Osteocyte (in vitro differentiated cells): ENCODE results near the gene NCR2. TPM values are rescaled to one million over a fixed set of nuclear protein-coding genes. Genes with fewer than 3 reads are reported as not detected.

Source experiments
- DNase-seq: peaks from one replicate; pipeline ENCODE4 v3.0.0; 2021; ENCODE audit warnings: mixed read lengths; ENCODE audit not compliant: unreplicated experiment; ENCODE audit errors: extremely low spot score
- H3K27ac Mint-ChIP-seq: one replicate; pipeline ENCODE4 v1.8.0; 2021; ENCODE audit warnings: mild to moderate bottlenecking, mixed read lengths; ENCODE audit not compliant: unreplicated experiment
- H3K27me3 Mint-ChIP-seq: one replicate; pipeline ENCODE4 v1.8.0; 2021; ENCODE audit warnings: mixed read lengths; ENCODE audit not compliant: unreplicated experiment
- H3K36me3 Mint-ChIP-seq: one replicate; pipeline ENCODE4 v1.8.0; 2021; ENCODE audit warnings: mixed read lengths; ENCODE audit not compliant: unreplicated experiment
- H3K4me1 Mint-ChIP-seq: one replicate; pipeline ENCODE4 v1.8.0; 2021; ENCODE audit warnings: mixed read lengths; ENCODE audit not compliant: unreplicated experiment
- H3K4me3 Mint-ChIP-seq: one replicate; pipeline ENCODE4 v1.8.0; 2021; ENCODE audit warnings: mild to moderate bottlenecking, moderate library complexity, mixed read lengths; ENCODE audit not compliant: unreplicated experiment
- H3K9me3 Mint-ChIP-seq: one replicate; pipeline ENCODE4 v1.8.0; 2021; ENCODE audit warnings: mixed read lengths; ENCODE audit not compliant: unreplicated experiment
- CTCF ChIP-seq: fragments of 200-600 bp; sonication (generic); IDR thresholded peaks from 2 replicates; pipeline ENCODE4 v1.5.0; 2021; ENCODE audit warnings: antibody characterized with exemption, mild to moderate bottlenecking, moderate library complexity
- total RNA-seq: library from RNA; stranded (reverse); gene quantifications from 2 replicates; pipeline ENCODE4 v1.2.1, GENCODE V29; 2021

NCR2 gene
- total RNA-seq, 1 donor from 2014 or later = not detected

GRCh38 chr6:41392246-41392645 is 56.8 kb downstream of the NCR2 start:
- no peak for DNase-seq
- Mint-ChIP-seq H3K9me3 (peaks cover 19% of the 10 kb centered on the region), H3K27ac (no peak overlapping the region), H3K4me1 (no peaks in the 10 kb centered on the region), H3K36me3 (no peaks in the 10 kb centered on the region), H3K4me3 (no peak overlapping the region), H3K27me3 (peaks cover 56% of the 10 kb centered on the region)
- no peak for TF ChIP-seq CTCF

- no peaks in the 10 kb centered on the region for H3K36me3 Mint-ChIP-seq
- H3K4me3 Mint-ChIP-seq = no peak overlapping the region
- no peak overlapping the region for H3K27ac Mint-ChIP-seq
- H3K27me3 Mint-ChIP-seq = peaks cover 61% of the 10 kb centered on the region
- no peak for DNase-seq
- no peak for TF ChIP-seq CTCF
- H3K4me1 Mint-ChIP-seq = no peaks in the 10 kb centered on the region
- peaks cover 13% of the 10 kb centered on the region for H3K9me3 Mint-ChIP-seq
Measured at GRCh38 chr6:41396335-41396734, 60.9 kb downstream of the NCR2 start.

- no peak for TF ChIP-seq CTCF
- Mint-ChIP-seq H3K4me1 (no peaks in the 10 kb centered on the region), H3K27ac (no peak overlapping the region), H3K4me3 (no peak overlapping the region), H3K9me3 (peaks cover 12% of the 10 kb centered on the region), H3K36me3 (no peaks in the 10 kb centered on the region), H3K27me3 (peaks cover 60% of the 10 kb centered on the region)
- DNase-seq = no peak
Measured at GRCh38 chr6:41399424-41399823, 64.0 kb downstream of the NCR2 start.

Other genes starting within 250 kb of the NCR2 start
- gene TREML1, start 181.3 kb upstream of the NCR2 start, total RNA-seq = not detected in 2 replicates
- gene TREM2, start 172.5 kb upstream of the NCR2 start, total RNA-seq = not detected in 2 replicates
- not detected in 2 replicates for gene TREML2, start 134.5 kb upstream of the NCR2 start, total RNA-seq
- not detected in 2 replicates for gene TREML4, start 107.3 kb upstream of the NCR2 start, total RNA-seq
- not detected in 2 replicates for gene TREM1, start 48.9 kb upstream of the NCR2 start, total RNA-seq
- gene FOXP4, start 210.8 kb downstream of the NCR2 start, total RNA-seq = 24.7 and 26.9 TPM in 2 replicates